Rectal smooth muscle tissue (tissue), 1 donor: ENCODE measurements around the gene KCNIP3.

ENCODE experiments used
- H3K27ac ChIP-seq: one replicate; pipeline ENCODE4 v1.7.0; 2013; ENCODE audit warnings: low read depth, low read length, inconsistent platforms
- H3K27me3 ChIP-seq: one replicate; pipeline ENCODE4 v1.7.0; 2013; ENCODE audit warnings: low read length; ENCODE audit not compliant: control insufficient read depth, insufficient read depth
- H3K36me3 ChIP-seq: one replicate; pipeline ENCODE4 v1.7.0; 2013; ENCODE audit warnings: low read length; ENCODE audit not compliant: control insufficient read depth, insufficient read depth
- H3K4me1 ChIP-seq: one replicate; pipeline ENCODE4 v1.7.0; 2013; ENCODE audit warnings: low read length; ENCODE audit not compliant: control insufficient read depth, insufficient read depth
- H3K4me3 ChIP-seq: one replicate; pipeline ENCODE4 v1.7.0; 2013; ENCODE audit warnings: low read length
- H3K9ac ChIP-seq: one replicate; pipeline ENCODE4 v1.7.0; 2013; ENCODE audit warnings: low read length

The KCNIP3 gene

GRCh38 chr2:95331606-95332005 lies 34.5 kb downstream of the KCNIP3 start:
- H3K9ac ChIP-seq = no peak overlapping the region

GRCh38 chr2:95332036-95332435 lies 34.9 kb downstream of the KCNIP3 start:
- H3K27ac ChIP-seq = no peak overlapping the region
- no peak overlapping the region for H3K4me3 ChIP-seq
- no peak overlapping the region for H3K9ac ChIP-seq
- H3K36me3 ChIP-seq = no peaks in the 10 kb centered on the region
- peaks cover 13% of the 10 kb centered on the region for H3K4me1 ChIP-seq
- no peaks in the 10 kb centered on the region for H3K27me3 ChIP-seq

More at GRCh38 chr2:95331606-95332005, 34.5 kb downstream of the KCNIP3 start:
- peaks cover 13% of the 10 kb centered on the region for H3K4me1 ChIP-seq
- H3K27ac ChIP-seq = no peak overlapping the region
- H3K36me3 ChIP-seq = no peaks in the 10 kb centered on the region
- no peaks in the 10 kb centered on the region for H3K27me3 ChIP-seq
- no peak overlapping the region for H3K4me3 ChIP-seq

GRCh38 chr2:95333056-95333455 lies 35.9 kb downstream of the KCNIP3 start:
- H3K4me3 ChIP-seq = no peak overlapping the region
- no peak overlapping the region for H3K9ac ChIP-seq
- H3K36me3 ChIP-seq = no peaks in the 10 kb centered on the region
- peaks cover 13% of the 10 kb centered on the region for H3K4me1 ChIP-seq
- no peak overlapping the region for H3K27ac ChIP-seq
- H3K27me3 ChIP-seq = no peaks in the 10 kb centered on the region

GRCh38 chr2:95333888-95334338 lies 36.8 kb downstream of the KCNIP3 start:
- peak overlapping the region; percentile 67 for H3K27ac ChIP-seq
- peaks cover 13% of the 10 kb centered on the region for H3K4me1 ChIP-seq
- no peaks in the 10 kb centered on the region for H3K36me3 ChIP-seq
- H3K4me3 ChIP-seq = no peak overlapping the region
- no peaks in the 10 kb centered on the region for H3K27me3 ChIP-seq
- H3K9ac ChIP-seq = no peak overlapping the region

DNA sequence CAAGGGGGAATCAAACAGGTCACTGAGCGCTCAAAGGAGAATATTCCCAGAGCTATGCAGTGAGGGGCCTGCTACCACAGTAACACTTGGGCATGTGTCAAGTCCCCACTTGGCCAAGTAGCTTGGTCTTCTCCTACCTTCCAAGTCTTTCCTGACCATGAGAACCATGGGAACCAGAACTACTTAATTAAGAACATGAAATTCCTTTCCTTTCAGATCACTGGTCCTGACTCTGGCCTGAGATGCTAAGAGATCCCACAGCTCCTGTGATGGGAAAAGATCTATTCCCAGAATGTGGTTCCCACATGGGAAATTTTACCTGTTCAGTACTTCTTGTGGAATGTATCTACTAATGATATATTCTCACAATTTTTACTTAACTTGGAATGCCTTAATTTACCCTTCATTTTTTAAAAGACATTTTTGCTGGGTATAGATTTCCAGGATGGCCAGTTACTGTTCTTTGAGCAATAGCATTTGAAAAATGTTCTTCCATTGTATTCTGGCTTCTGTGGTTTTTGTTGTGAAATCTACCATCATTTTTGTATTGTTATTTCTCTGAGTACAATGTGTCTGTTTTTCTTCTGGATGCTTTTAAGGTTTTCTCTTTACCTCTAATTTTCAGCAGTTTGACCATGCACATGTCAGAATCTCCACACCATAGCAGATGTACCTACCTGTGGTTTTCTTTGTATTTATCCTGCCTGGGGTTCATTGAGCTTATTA lies 37.9 kb downstream of the KCNIP3 start:
- Histone ChIP-seq H3K36me3 (no peaks in the 10 kb centered on the region), H3K27ac (no peak overlapping the region), H3K4me1 (peaks cover 13% of the 10 kb centered on the region), H3K9ac (no peak overlapping the region), H3K27me3 (no peaks in the 10 kb centered on the region), H3K4me3 (no peak overlapping the region)

GRCh38 chr2:95336406-95336805 lies 39.3 kb downstream of the KCNIP3 start:
- Histone ChIP-seq H3K27ac (no peak overlapping the region), H3K4me1 (peaks cover 13% of the 10 kb centered on the region), H3K27me3 (no peaks in the 10 kb centered on the region), H3K9ac (no peak overlapping the region), H3K36me3 (no peaks in the 10 kb centered on the region), H3K4me3 (no peak overlapping the region)

- no peaks in the 10 kb centered on the region for H3K36me3 ChIP-seq
- no peak overlapping the region for H3K9ac ChIP-seq
- no peak overlapping the region for H3K27ac ChIP-seq
- peaks cover 13% of the 10 kb centered on the region for H3K4me1 ChIP-seq
- H3K4me3 ChIP-seq = no peak overlapping the region
- H3K27me3 ChIP-seq = no peaks in the 10 kb centered on the region
Measured at GRCh38 chr2:95337829-95338228, 40.7 kb downstream of the KCNIP3 start.

DNA sequence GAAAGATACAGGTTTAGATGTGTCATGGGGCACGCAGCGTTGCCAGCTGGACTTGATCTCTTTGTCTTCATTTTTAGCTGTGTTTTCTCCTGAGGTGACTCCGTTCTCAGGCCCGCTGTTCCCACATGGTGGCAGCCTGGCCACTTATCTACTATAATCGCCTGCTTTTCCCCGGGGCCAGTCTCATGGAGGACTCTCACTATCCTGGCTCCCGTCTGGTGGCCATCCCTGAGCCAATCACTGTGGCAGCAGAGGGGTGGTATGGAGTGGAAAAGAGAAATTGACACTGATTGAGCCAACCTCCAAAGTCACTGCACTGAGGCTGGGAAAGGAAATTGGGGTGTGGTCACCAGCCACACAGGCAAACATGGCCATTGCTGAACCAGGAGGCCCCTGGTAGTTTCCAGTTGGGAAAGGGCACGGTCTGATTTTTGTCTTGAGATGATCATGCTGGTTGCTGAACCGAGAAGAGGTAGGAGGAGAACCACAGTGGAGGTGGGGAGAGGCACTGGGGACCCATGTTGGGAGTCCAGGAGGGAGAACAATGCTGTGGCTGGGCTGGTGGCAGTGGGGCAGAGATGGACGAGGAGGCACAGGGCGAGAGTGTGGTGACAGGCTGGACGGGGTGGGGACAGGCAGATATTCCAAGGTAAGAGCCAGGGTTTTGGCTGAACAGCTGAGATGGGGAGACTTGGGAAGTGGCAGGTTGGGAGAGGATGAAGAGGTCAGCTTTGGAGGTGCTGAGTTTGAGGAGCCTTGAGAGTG lies 45.6 kb downstream of the KCNIP3 start:
- no peak overlapping the region for H3K9ac ChIP-seq
- no peaks in the 10 kb centered on the region for H3K27me3 ChIP-seq
- peaks cover 2% of the 10 kb centered on the region for H3K4me1 ChIP-seq
- H3K4me3 ChIP-seq = no peak overlapping the region
- no peaks in the 10 kb centered on the region for H3K36me3 ChIP-seq
- H3K27ac ChIP-seq = no peak overlapping the region

GRCh38 chr2:95343429-95344214 lies 46.5 kb downstream of the KCNIP3 start:
- Histone ChIP-seq H3K4me1 (peaks cover 2% of the 10 kb centered on the region), H3K36me3 (no peaks in the 10 kb centered on the region), H3K4me3 (no peak overlapping the region), H3K27me3 (no peaks in the 10 kb centered on the region), H3K27ac (no peak overlapping the region), H3K9ac (no peak overlapping the region)

- Histone ChIP-seq H3K4me1 (peaks cover 2% of the 10 kb centered on the region), H3K36me3 (no peaks in the 10 kb centered on the region), H3K27me3 (no peaks in the 10 kb centered on the region), H3K4me3 (no peak overlapping the region), H3K9ac (no peak overlapping the region), H3K27ac (no peak overlapping the region)
Measured at GRCh38 chr2:95344215-95344583, 47.1 kb downstream of the KCNIP3 start.

DNA sequence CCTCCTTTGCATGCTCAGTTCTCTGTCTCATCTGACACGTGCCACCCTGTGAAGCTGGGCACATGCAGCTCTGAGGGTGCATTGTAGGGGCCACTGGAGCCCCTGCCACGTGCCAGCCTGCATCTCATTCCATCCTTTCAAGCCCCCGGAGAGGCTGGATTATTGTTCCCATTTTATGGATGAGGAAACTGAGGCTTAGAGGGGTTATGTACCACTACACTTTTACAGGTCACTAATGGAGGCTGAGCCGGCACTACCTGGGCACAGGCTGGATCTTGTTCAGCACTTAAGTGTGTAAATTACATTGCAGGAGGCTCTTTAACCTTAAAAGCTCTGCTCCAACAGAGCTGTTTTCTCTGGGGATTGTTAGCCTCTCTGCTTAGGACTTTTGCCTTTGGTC lies 47.5 kb downstream of the KCNIP3 start:
- no peaks in the 10 kb centered on the region for H3K27me3 ChIP-seq
- H3K36me3 ChIP-seq = no peaks in the 10 kb centered on the region
- H3K4me1 ChIP-seq = peaks cover 2% of the 10 kb centered on the region
- no peak overlapping the region for H3K27ac ChIP-seq
- no peak overlapping the region for H3K4me3 ChIP-seq
- H3K9ac ChIP-seq = no peak overlapping the region

DNA sequence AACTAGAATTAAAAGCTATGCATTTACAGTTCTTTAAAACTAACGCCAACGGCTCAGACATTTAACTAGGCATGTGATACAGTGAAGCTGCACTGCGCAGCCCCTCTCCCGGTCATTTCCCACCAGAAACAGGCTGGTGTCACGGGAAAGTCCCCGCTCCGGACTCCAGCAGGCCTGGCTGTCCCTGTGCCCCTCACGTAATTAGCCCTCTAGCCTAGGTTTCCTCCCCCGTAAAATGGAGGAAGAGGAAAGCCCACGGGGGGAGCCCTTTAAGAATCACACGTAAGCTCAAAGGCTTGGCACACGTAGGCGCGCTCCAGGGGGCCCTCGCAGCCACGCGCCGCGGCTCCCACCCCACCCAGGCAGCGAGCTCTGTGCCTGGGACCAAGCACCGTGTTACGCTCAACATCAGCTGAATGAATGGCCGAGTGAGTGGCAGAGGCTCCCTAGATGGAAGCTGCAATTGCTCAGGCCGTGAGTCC lies 48.0 kb downstream of the KCNIP3 start:
- Histone ChIP-seq H3K27ac (peak overlapping the region; percentile 87), H3K27me3 (no peaks in the 10 kb centered on the region), H3K36me3 (no peaks in the 10 kb centered on the region), H3K4me3 (peak overlapping the region; percentile 73), H3K9ac (no peak overlapping the region), H3K4me1 (peaks cover 2% of the 10 kb centered on the region)
